GM13977 (cell line): Measurements from ENCODE around the gene ADD1.

ENCODE experiments used
- DNase-seq: peaks from one replicate; pipeline ENCODE4 v3.0.0; 2012; ENCODE audit warnings: low spot score
- CTCF ChIP-seq: IDR thresholded peaks from 2 replicates; pipeline ENCODE4 v1.5.1; 2012; ENCODE audit warnings: mild to moderate bottlenecking, control low read depth; ENCODE audit not compliant: insufficient read depth; ENCODE audit errors: extremely low read depth, missing control alignments
- in situ Hi-C: fragments of 300-500 bp; cut with MboI; formaldehyde crosslinking; loops from one replicate; pipeline ENCODE4 v1.12.0; 2022; ENCODE audit warnings: low sequenced_read_pairs, low pct_unique_long_range_greater_than_20kb, mixed read lengths, inconsistent platforms; ENCODE audit not compliant: unreplicated experiment

The ADD1 gene

GRCh38 chr4:2905544-2905943, 61.9 kb downstream of the ADD1 start:
- TF ChIP-seq CTCF, result no peak
- in situ Hi-C loops, result no loop called here
- DNase-seq, result no peak

- DNase-seq, result no peak
- TF ChIP-seq CTCF, result no peak
- in situ Hi-C loops, result no loop called here
Measured at GRCh38 chr4:2906218-2906617, 62.6 kb downstream of the ADD1 start.

- in situ Hi-C loops, result no loop called here
- DNase-seq, result no peak
- TF ChIP-seq CTCF, result no peak
Measured at GRCh38 chr4:2907226-2907625, 63.6 kb downstream of the ADD1 start.

GRCh38 chr4:2907706-2908293, 64.2 kb downstream of the ADD1 start:
- DNase-seq, result no peak
- in situ Hi-C loops, result no loop called here
- TF ChIP-seq CTCF, result no peak

GRCh38 chr4:2908686-2909085, 65.0 kb downstream of the ADD1 start:
- no peak for TF ChIP-seq CTCF
- in situ Hi-C loops, result no loop called here

GRCh38 chr4:2909583-2909982, 65.9 kb downstream of the ADD1 start:
- TF ChIP-seq CTCF, result no peak
- no peak for DNase-seq
- in situ Hi-C loops, result no loop called here

More at GRCh38 chr4:2908686-2909085, 65.0 kb downstream of the ADD1 start:
- DNase-seq, result no peak

GRCh38 chr4:2910409-2910808, 66.8 kb downstream of the ADD1 start:
- DNase-seq, result no peak
- no peak for TF ChIP-seq CTCF
- in situ Hi-C loops, result no loop called here
